Parathyroid adenoma (tissue), 2 donors: ENCODE results near the gene HNRNPLL.

Experiments
- H2AFZ ChIP-seq: fragments of 300-600 bp; sonication (generic); one replicate; pipeline ENCODE4 v1.7.0; 2017; ENCODE audit warnings: antibody characterized with exemption, mild to moderate bottlenecking
- H3K27ac ChIP-seq: fragments of 300-600 bp; sonication (generic); one replicate; pipeline ENCODE4 v1.7.0; 2017
- H3K27me3 ChIP-seq: fragments of 300-600 bp; sonication (generic); one replicate; pipeline ENCODE4 v1.7.0; 2017; ENCODE audit warnings: low read length; ENCODE audit not compliant: control insufficient read depth, insufficient read depth
- H3K36me3 ChIP-seq: fragments of 300-600 bp; sonication (generic); one replicate; pipeline ENCODE4 v1.7.0; 2017; ENCODE audit warnings: low read length; ENCODE audit not compliant: control insufficient read depth, insufficient read depth
- H3K4me1 ChIP-seq: fragments of 300-600 bp; sonication (generic); one replicate; pipeline ENCODE4 v1.7.0; 2017; ENCODE audit warnings: control low read depth
- H3K4me2 ChIP-seq: fragments of 300-600 bp; sonication (generic); one replicate; pipeline ENCODE4 v1.7.0; 2017; ENCODE audit warnings: low read length
- H3K4me3 ChIP-seq: fragments of 300-600 bp; sonication (generic); one replicate; pipeline ENCODE4 v1.7.0; 2017; ENCODE audit warnings: low read depth, low read length
- H3K79me2 ChIP-seq: fragments of 300-600 bp; sonication (generic); one replicate; pipeline ENCODE4 v1.7.0; 2017; ENCODE audit warnings: control low read depth
- H3K9ac ChIP-seq: fragments of 300-600 bp; sonication (generic); one replicate; pipeline ENCODE4 v1.7.0; 2017; ENCODE audit warnings: mild to moderate bottlenecking
- H3K9me3 ChIP-seq: fragments of 300-600 bp; sonication (generic); one replicate; pipeline ENCODE4 v1.7.0; 2017; ENCODE audit warnings: low read length; ENCODE audit not compliant: control insufficient read depth
- CTCF ChIP-seq: fragments of 300-600 bp; sonication (generic); IDR thresholded peaks from one replicate; pipeline ENCODE4 v1.7.0; 2017; ENCODE audit warnings: antibody characterized with exemption, mild to moderate bottlenecking
- donor health status: primary hyperparathyroidism.

Gene HNRNPLL

DNA sequence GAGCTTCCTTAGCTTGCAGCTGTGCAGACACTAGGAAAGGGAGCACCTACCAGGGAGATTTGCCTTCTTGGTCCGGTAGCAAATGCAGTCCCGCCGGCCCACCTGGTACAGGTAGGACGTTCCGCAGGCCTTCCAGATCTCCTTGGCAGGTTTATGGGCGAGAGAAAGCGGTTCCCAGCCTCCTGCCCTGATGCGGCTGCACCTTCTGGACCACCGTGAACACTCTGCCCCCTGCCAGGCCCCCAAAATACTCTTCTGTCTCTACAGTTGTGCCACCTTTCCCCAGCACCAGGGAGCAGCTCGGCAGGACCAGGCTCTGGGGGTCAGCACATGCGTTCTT, 67.4 kb downstream of the HNRNPLL start:
- Histone ChIP-seq H3K9ac (no peak overlapping the region), H3K4me3 (no peak overlapping the region), H3K9me3 (no peaks in the 10 kb centered on the region), H3K4me2 (no peak overlapping the region), H3K4me1 (no peaks in the 10 kb centered on the region), H3K79me2 (no peaks in the 10 kb centered on the region), H3K27ac (no peak overlapping the region), H2AFZ (peak overlapping the region; percentile 84), H3K27me3 (no peaks in the 10 kb centered on the region), H3K36me3 (no peaks in the 10 kb centered on the region)
- TF ChIP-seq CTCF = no peak

GRCh38 chr2:38534746-38535403, 67.9 kb downstream of the HNRNPLL start:
- no peak overlapping the region for H2AFZ ChIP-seq
- H3K27me3 ChIP-seq = no peaks in the 10 kb centered on the region
- H3K36me3 ChIP-seq = no peaks in the 10 kb centered on the region
- no peaks in the 10 kb centered on the region for H3K79me2 ChIP-seq
- H3K4me3 ChIP-seq = no peak overlapping the region
- H3K27ac ChIP-seq = no peak overlapping the region
- no peaks in the 10 kb centered on the region for H3K9me3 ChIP-seq
- H3K4me2 ChIP-seq = no peak overlapping the region
- no peak for TF ChIP-seq CTCF
- H3K4me1 ChIP-seq = no peaks in the 10 kb centered on the region
- no peak overlapping the region for H3K9ac ChIP-seq

DNA sequence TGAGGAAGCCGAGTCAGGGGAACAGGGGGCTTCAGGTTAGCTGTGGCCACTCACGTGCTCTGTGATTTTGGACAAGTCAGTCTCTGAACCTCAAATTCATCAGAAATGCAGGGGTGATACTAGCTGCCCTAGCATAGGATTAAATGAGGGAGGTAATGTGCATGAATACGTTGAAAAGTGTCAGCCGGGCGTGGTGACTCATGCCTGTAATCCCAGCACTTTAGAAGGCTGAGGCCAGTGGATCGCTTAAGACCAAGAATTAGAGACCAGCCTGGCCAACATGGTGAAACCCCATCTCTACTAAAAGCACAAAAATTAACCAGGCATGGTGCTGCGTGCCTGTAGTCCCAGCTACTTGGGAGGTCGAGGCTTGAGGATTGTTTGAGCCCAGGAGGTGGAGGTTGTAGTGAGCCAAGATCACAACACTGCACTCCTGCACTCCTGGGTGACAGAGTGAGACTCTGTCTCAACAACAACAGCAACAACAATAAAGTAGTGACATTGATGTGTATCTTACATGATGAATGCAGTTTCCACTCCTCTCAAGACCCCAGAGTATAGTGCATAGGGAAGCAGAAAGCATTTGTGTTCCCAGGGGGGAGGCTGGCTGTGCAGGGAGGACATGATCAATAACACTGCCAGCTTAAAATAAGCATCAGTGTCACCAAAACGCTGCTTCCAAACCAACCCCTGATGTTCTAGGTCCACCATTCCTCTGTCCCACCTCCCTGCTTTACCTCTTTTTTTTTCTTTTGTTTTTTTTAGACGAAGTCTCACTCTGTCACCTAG, 68.8 kb downstream of the HNRNPLL start:
- no peak for TF ChIP-seq CTCF
- Histone ChIP-seq H3K27ac (no peak overlapping the region), H3K9me3 (no peaks in the 10 kb centered on the region)

GRCh38 chr2:38533180-38533579, 69.5 kb downstream of the HNRNPLL start:
- Histone ChIP-seq H3K36me3 (no peaks in the 10 kb centered on the region), H3K27ac (no peak overlapping the region), H3K4me2 (no peak overlapping the region), H3K9ac (no peak overlapping the region), H3K27me3 (no peaks in the 10 kb centered on the region), H2AFZ (no peak overlapping the region), H3K4me3 (no peak overlapping the region), H3K9me3 (no peaks in the 10 kb centered on the region), H3K79me2 (no peaks in the 10 kb centered on the region), H3K4me1 (no peaks in the 10 kb centered on the region)
- TF ChIP-seq CTCF = no peak

More for the DNA sequence above, 68.8 kb downstream of the HNRNPLL start:
- no peak overlapping the region for H3K4me2 ChIP-seq
- H3K27me3 ChIP-seq = no peaks in the 10 kb centered on the region
- no peak overlapping the region for H3K4me3 ChIP-seq
- H2AFZ ChIP-seq = no peak overlapping the region
- H3K9ac ChIP-seq = no peak overlapping the region
- no peaks in the 10 kb centered on the region for H3K36me3 ChIP-seq
- H3K4me1 ChIP-seq = no peaks in the 10 kb centered on the region
- no peaks in the 10 kb centered on the region for H3K79me2 ChIP-seq
